SU-DHL-6 (cell line): ENCODE results near the gene LILRA2.

ENCODE experiments used
- EZH2phosphoT487 ChIP-seq: fragments of 200-600 bp; sonication (generic), shearing (Covaris generic); conservative IDR thresholded peaks from 2 replicates; pipeline ENCODE4 v1.6.1; 2018; ENCODE audit warnings: mild to moderate bottlenecking, antibody characterized with exemption, low read length, moderate library complexity, mixed read lengths
- TF ChIP-seq, protein P1 (sequence below): fragments of 200-600 bp; sonication (generic); IDR thresholded peaks from one replicate; pipeline ENCODE4 v1.5.1; 2017; ENCODE audit warnings: antibody characterized with exemption, mild to moderate bottlenecking, low read length, moderate library complexity; ENCODE audit not compliant: insufficient read depth, poor library complexity, severe bottlenecking

GRCh38 chr19:54525636-54526035 lies 48.0 kb upstream of the LILRA2 start:
- TF ChIP-seq EZH2phosphoT487, result no peak
- TF ChIP-seq, protein P1, sequence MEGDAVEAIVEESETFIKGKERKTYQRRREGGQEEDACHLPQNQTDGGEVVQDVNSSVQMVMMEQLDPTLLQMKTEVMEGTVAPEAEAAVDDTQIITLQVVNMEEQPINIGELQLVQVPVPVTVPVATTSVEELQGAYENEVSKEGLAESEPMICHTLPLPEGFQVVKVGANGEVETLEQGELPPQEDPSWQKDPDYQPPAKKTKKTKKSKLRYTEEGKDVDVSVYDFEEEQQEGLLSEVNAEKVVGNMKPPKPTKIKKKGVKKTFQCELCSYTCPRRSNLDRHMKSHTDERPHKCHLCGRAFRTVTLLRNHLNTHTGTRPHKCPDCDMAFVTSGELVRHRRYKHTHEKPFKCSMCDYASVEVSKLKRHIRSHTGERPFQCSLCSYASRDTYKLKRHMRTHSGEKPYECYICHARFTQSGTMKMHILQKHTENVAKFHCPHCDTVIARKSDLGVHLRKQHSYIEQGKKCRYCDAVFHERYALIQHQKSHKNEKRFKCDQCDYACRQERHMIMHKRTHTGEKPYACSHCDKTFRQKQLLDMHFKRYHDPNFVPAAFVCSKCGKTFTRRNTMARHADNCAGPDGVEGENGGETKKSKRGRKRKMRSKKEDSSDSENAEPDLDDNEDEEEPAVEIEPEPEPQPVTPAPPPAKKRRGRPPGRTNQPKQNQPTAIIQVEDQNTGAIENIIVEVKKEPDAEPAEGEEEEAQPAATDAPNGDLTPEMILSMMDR, result no peak
